Uterus (tissue), 2 donors: Measurements from ENCODE around the gene STKLD1.

Source experiments
- CTCF ChIP-seq, 4 experiments: fragments of 200-600 bp in 2 of 4; fragments of 450-650 bp in 2 of 4; sonication (generic) in 2 of 4; IDR thresholded peaks; one replicate each; pipeline ENCODE4 v1.5.1; 2016 to 2019; ENCODE audit warnings: antibody characterized with exemption in 4 of 4, mild to moderate bottlenecking in 2 of 4, moderate library complexity in 1 of 4
- POLR2A ChIP-seq, 2 donors: fragments of 450-650 bp; IDR thresholded peaks; one replicate each; pipeline ENCODE4 v1.6.1; 2016; ENCODE audit warnings: antibody characterized with exemption in 2 of 2, mild to moderate bottlenecking in 1 of 2, moderate library complexity in 1 of 2

- TF ChIP-seq POLR2A (IDR thresholded peaks at IDR 0.05) (no peak), CTCF (IDR thresholded peaks at IDR 0.05) (no peak)
Observed at GRCh38 chr9:133382507-133383141, 6.5 kb downstream of the STKLD1 start.
